Measurements from ENCODE around the gene XKR8.

- TF ChIP-seq CTCF (IDR thresholded peaks at IDR 0.05) (no peak), POLR2AphosphoS5 (IDR thresholded peaks at IDR 0.05) (no peak), POLR2A (IDR thresholded peaks at IDR 0.05; ENCODE audit: low read depth) (no peak)
Measured at GRCh38 chr1:27972141-27972540, 12.4 kb downstream of the XKR8 start.
